ENCODE results near the gene STK32A. TPM values are rescaled to one million over a fixed set of nuclear protein-coding genes. Genes with fewer than 3 reads are reported as not detected.

The STK32A gene
- total RNA-seq, 1 experiment from 2014 or later = 1.2 TPM

GRCh38 chr5:147305147-147305546, 70.3 kb downstream of the STK32A start (continued):
- TF ChIP-seq TCF7L2 (IDR thresholded peaks at IDR 0.05; ENCODE audit: borderline replicate concordance, extremely low read depth, insufficient read depth, insufficient read length) = no peak
- TF ChIP-seq JUND (IDR thresholded peaks at IDR 0.05) = no peak
- no peak for TF ChIP-seq REST (IDR thresholded peaks at IDR 0.05; ENCODE audit: low read depth)

- ATAC-seq = no peak
- peaks cover 8 to 36% of the 10 kb centered on the region in 2 experiments; a peak in 3 of 4 replicates for H3K4me1 ChIP-seq (ENCODE audit: control insufficient read depth in 1 of 2, insufficient read depth in 2 of 2, low read length in 2 of 2)
- no peak overlapping the region for H3K4me2 ChIP-seq (ENCODE audit: low read length)
- no peak for DNase-seq (ENCODE audit: low read depth, low spot score)
- intact Hi-C loops (cut with micrococcal nuclease) = no loop called here
- no peak overlapping the region for H2AFZ ChIP-seq (ENCODE audit: low read depth, low read length, poor library complexity, severe bottlenecking)
- ChIA-PET CTCF (no interaction called here), POLR2A (no interaction called here), RAD21 (ENCODE audit: low non-redundant PET in 1 of 2, low total read pairs in 2 of 2, uncharacterized antibody in 2 of 2, unreplicated experiment in 2 of 2) (no interaction called here)
- no peaks in the 10 kb centered on the region for H3K9me3 ChIP-seq (ENCODE audit: control insufficient read depth in 1 of 2, insufficient read depth in 1 of 2, low read depth in 1 of 2, low read length in 2 of 2)
- no peak overlapping the region for H3K27ac ChIP-seq (ENCODE audit: low read depth, low read length)
- H3K79me2 ChIP-seq (ENCODE audit: insufficient read depth, low read length) = no peaks in the 10 kb centered on the region
- H3K9ac ChIP-seq (ENCODE audit: low read length) = no peak overlapping the region
- H3K27me3 ChIP-seq (ENCODE audit: insufficient read depth, low read length) = no peaks in the 10 kb centered on the region
- no TSS peak for BruUV-seq (replicated peaks)
- no peaks in the 10 kb centered on the region for H4K20me1 ChIP-seq (ENCODE audit: insufficient read depth)
- no peak for TF ChIP-seq RAD21 (IDR thresholded peaks at IDR 0.05; ENCODE audit: low read depth)
- no peak for TF ChIP-seq YY1 (IDR thresholded peaks at IDR 0.05; ENCODE audit: extremely low read depth, insufficient replicate concordance, low read depth, low read length)
- TF ChIP-seq JUND (IDR thresholded peaks at IDR 0.05) = no peak
- TF ChIP-seq REST (IDR thresholded peaks at IDR 0.05; ENCODE audit: low read depth) = no peak
- TF ChIP-seq EGR1 (IDR thresholded peaks at IDR 0.05; ENCODE audit: low read depth) = no peak
- no peak for TF ChIP-seq CTCF (IDR thresholded peaks at IDR 0.05 in 2 of 3, conservative IDR thresholded peaks at IDR 0.05 in 1 of 3; ENCODE audit: borderline replicate concordance in 1 of 3, insufficient read depth in 1 of 3, low read depth in 2 of 3, low read length in 2 of 3)
- no peak for TF ChIP-seq ELF1 (IDR thresholded peaks at IDR 0.05; ENCODE audit: borderline replicate concordance, low read depth)
- no peak for TF ChIP-seq CEBPB (IDR thresholded peaks at IDR 0.05; ENCODE audit: low read depth)
- TF ChIP-seq POLR2A (IDR thresholded peaks at IDR 0.05; ENCODE audit: borderline replicate concordance, extremely low read depth, insufficient read depth, insufficient read length) = no peak
- TF ChIP-seq CBX3 (IDR thresholded peaks at IDR 0.05; ENCODE audit: low read depth) = no peak
- no peak for TF ChIP-seq ZNF274 (IDR thresholded peaks at IDR 0.05; ENCODE audit: low read depth, low read length)
- no peak for TF ChIP-seq MAX (IDR thresholded peaks at IDR 0.05)
- TF ChIP-seq EZH2phosphoT487 (IDR thresholded peaks at IDR 0.05; ENCODE audit: borderline replicate concordance) = no peak
- no peaks in the 10 kb centered on the region for H3K36me3 ChIP-seq (ENCODE audit: control insufficient read depth in 1 of 2, insufficient read depth in 2 of 2, low read length in 2 of 2)
- H3K4me3 ChIP-seq (replicated peaks in 1 of 2; ENCODE audit: low read depth in 1 of 2, low read length in 2 of 2) = no peak overlapping the region
- H3K9me2 ChIP-seq (ENCODE audit: insufficient read depth) = no peaks in the 10 kb centered on the region
These were observed 71.5 kb downstream of the STK32A start for GRCh38 chr5:147306351-147306750.
